HEK293T (cell line): ENCODE results near the gene APOBEC3A.

Experiments
- CTCF ChIA-PET: fragments of 350-600 bp; formaldehyde crosslinking; extraction: SDS; loops from one replicate; lab custom pipeline; 2021; ENCODE audit warnings: antibody characterized with exemption, inconsistent platforms; lab: Yijun Ruan, JAX
- POLR2A ChIA-PET: fragments of 350-600 bp; formaldehyde crosslinking; extraction: SDS; loops from one replicate; lab custom pipeline; 2020; ENCODE audit warnings: antibody characterized with exemption, inconsistent platforms; lab: Yijun Ruan, JAX
- DNase-seq: peaks from one replicate; pipeline ENCODE4 v3.0.0; 2012; ENCODE audit warnings: mixed read lengths; ENCODE audit errors: extremely low spot score
- ARNT ChIP-seq: fragments of 450-650 bp; IDR thresholded peaks from 2 replicates; pipeline ENCODE4 v1.6.1; 2017; ENCODE audit warnings: mild to moderate bottlenecking
- BHLHE40 ChIP-seq: fragments of 450-650 bp; IDR thresholded peaks from 2 replicates; pipeline ENCODE4 v1.6.1; 2016; ENCODE audit warnings: mild to moderate bottlenecking, moderate library complexity, borderline replicate concordance
- CTBP1 ChIP-seq: fragments of 450-650 bp; IDR thresholded peaks from 2 replicates; pipeline ENCODE4 v1.6.1; 2016; ENCODE audit warnings: borderline replicate concordance
- ELF4 ChIP-seq: fragments of 450-650 bp; IDR thresholded peaks from 2 replicates; pipeline ENCODE4 v1.6.1; 2017; ENCODE audit warnings: antibody characterized with exemption
- FOXA1 ChIP-seq: fragments of 450-650 bp; IDR thresholded peaks from 2 replicates; pipeline ENCODE4 v1.6.1; 2016; ENCODE audit warnings: mild to moderate bottlenecking
- FOXK2 ChIP-seq: fragments of 450-650 bp; IDR thresholded peaks from 2 replicates; pipeline ENCODE4 v1.6.1; 2016; ENCODE audit warnings: mild to moderate bottlenecking
- FOXM1 ChIP-seq: fragments of 450-650 bp; IDR thresholded peaks from 2 replicates; pipeline ENCODE4 v1.6.1; 2017; ENCODE audit warnings: mild to moderate bottlenecking, borderline replicate concordance
- HDGF ChIP-seq: fragments of 450-650 bp; IDR thresholded peaks from 2 replicates; pipeline ENCODE4 v1.6.1; 2017; ENCODE audit warnings: antibody characterized with exemption, borderline replicate concordance
- L3MBTL2 ChIP-seq: fragments of 450-650 bp; conservative IDR thresholded peaks from 2 replicates; pipeline ENCODE4 v1.6.1; 2016; ENCODE audit warnings: mild to moderate bottlenecking
- LEF1 ChIP-seq: fragments of 450-650 bp; IDR thresholded peaks from 2 replicates; pipeline ENCODE4 v1.6.1; 2017; ENCODE audit warnings: mild to moderate bottlenecking, borderline replicate concordance
- NFRKB ChIP-seq: fragments of 450-650 bp; IDR thresholded peaks from 2 replicates; pipeline ENCODE4 v1.6.1; 2016; ENCODE audit warnings: mild to moderate bottlenecking, moderate library complexity
- SP1 ChIP-seq: fragments of 450-650 bp; IDR thresholded peaks from 2 replicates; pipeline ENCODE4 v1.6.1; 2017
- SUZ12 ChIP-seq: fragments of 450-650 bp; IDR thresholded peaks from 2 replicates; pipeline ENCODE4 v1.6.1; 2016; ENCODE audit warnings: mild to moderate bottlenecking
- TARDBP ChIP-seq: fragments of 450-650 bp; IDR thresholded peaks from 2 replicates; pipeline ENCODE4 v1.6.1; 2016
- ZNF384 ChIP-seq: fragments of 450-650 bp; IDR thresholded peaks from 2 replicates; pipeline ENCODE4 v1.6.1; 2016
- TF ChIP-seq, protein P1 (sequence below): fragments of 450-650 bp; IDR thresholded peaks from 2 replicates; pipeline ENCODE4 v1.6.1; 2016

The APOBEC3A gene

DNA sequence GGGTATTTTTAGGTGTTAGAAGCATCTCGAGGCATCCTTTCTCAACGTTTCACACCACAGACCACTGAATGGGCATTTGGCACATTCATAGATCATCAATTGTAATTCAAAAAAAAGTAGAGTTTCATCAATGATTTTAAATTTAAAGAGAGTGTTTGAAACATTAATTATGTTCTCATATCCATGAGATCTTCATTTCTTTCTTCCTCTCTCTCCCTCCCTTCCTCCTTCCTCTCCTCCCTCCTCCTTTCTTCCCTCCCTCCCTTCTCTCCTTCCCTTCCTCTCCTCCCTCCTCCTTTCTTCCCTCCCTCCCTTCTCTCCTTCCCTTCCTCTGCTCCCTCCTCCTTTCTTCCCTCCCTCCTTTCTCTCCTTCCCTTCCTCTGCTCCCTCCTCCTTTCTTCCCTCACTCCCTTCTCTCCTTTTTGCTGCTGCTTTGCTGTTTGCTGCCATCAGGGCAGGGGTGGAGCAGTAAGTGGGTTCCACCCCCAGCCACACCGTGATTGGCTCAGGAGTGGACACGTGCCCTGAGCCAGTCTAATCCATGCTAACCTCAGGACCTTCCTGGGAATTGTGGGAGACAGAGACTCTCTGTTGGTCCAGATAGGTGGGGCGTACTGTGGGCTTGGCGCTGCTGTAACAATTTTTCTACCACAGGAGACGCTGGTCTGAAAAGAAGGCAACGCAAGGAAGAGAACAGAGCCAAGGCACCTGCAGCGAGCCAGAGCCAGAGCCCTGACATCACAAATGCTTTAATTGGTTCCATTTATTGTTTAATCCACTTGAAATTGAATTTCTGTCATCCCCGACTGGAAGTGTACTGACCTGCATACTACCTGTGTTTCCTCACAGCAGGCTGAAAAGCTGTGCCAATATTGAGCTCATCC, 33.7 kb upstream of the APOBEC3A start:
- ChIA-PET CTCF (interaction anchor here (0.6 to 1.4 kb wide), 4 partner anchors 49 to 884 kb away, joined by 4 to 7 read pairs (median 5); no protein-coding TSS in a partner anchor), POLR2A (interaction anchor here (1.1 to 1.3 kb wide), 5 partner anchors 15 to 53 kb away, joined by 3 to 6 read pairs (median 4); partner anchors contain the start of gene CBX6)
- peak; percentile 94 for DNase-seq

DNA sequence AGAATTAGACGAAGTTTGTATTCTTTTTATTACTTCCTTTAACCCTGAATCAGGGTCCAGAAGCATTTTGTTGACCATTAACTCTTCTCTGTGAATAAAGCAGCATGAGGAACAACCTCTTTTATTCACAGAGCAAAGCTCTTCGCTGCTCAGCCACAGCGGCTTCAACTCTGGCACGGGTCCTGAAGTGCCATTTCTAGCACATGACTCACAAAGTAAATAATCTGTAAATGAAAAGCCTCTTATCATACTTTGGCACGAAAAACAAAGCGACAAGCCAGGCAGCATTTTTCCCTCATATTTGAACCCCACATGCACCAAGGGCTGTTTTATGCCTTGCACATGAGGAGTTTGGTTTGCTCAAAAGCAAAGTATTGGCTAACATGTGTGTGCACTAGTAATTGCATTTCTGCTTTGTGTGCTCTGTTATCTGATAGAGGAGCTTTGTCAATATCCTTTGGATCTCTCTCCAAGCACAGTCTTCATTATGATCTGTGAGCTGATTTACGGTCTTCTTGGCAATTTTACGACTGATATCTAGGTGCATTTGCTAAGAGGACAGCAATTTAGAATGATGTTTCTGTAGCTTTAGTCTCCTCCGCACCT, 33.0 kb upstream of the APOBEC3A start:
- CTCF ChIA-PET: interaction anchor here (0.6 to 1.4 kb wide), 5 partner anchors 10 to 885 kb away, joined by 3 to 7 read pairs (median 5); no protein-coding TSS in a partner anchor
- POLR2A ChIA-PET: interaction anchor here (1.1 to 1.3 kb wide), 5 partner anchors 14 to 54 kb away, joined by 3 to 6 read pairs (median 4); partner anchors contain the start of gene CBX6
- peak; percentile 43 for DNase-seq
- peak; percentile 80; the same call in 1 of the 2 replicates for TF ChIP-seq L3MBTL2
- TF ChIP-seq, protein P1, sequence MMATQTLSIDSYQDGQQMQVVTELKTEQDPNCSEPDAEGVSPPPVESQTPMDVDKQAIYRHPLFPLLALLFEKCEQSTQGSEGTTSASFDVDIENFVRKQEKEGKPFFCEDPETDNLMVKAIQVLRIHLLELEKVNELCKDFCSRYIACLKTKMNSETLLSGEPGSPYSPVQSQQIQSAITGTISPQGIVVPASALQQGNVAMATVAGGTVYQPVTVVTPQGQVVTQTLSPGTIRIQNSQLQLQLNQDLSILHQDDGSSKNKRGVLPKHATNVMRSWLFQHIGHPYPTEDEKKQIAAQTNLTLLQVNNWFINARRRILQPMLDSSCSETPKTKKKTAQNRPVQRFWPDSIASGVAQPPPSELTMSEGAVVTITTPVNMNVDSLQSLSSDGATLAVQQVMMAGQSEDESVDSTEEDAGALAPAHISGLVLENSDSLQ: peak; percentile 68
- TF ChIP-seq SP1: no peak
- TF ChIP-seq ARNT: peak; percentile 75

More for the DNA sequence above, 33.7 kb upstream of the APOBEC3A start:
- TF ChIP-seq LEF1: no peak
- TF ChIP-seq, protein P1: no peak

DNA sequence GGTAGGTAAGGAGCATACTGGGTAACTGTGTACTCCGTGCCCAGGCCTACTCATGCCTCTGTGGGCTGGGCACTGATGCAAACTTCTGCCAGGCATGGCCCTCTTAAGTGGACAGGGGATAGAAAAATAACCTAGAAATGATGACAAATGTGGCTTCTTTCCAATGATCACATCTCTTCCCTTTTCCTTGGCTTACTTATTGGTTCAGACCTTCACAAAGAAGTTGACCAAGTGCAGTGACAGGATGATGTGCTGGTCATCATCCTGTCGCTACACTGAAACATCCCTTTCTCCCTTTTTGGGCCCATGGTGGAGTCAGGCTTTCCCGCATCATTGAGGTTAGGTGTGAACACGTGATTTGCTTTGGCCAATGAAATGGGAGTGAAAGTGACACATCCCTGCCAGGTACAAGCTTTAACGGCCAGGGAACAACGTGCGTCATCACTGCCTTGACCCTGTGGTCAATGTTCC, 31.8 kb upstream of the APOBEC3A start:
- DNase-seq: no peak
- TF ChIP-seq HDGF (no peak), ZNF384 (no peak)
- ChIA-PET CTCF (interaction anchor here (1.1 kb wide), 1 partner anchor 11 kb away, joined by 3 read pairs; no protein-coding TSS in a partner anchor), POLR2A (no interaction called here)

DNA sequence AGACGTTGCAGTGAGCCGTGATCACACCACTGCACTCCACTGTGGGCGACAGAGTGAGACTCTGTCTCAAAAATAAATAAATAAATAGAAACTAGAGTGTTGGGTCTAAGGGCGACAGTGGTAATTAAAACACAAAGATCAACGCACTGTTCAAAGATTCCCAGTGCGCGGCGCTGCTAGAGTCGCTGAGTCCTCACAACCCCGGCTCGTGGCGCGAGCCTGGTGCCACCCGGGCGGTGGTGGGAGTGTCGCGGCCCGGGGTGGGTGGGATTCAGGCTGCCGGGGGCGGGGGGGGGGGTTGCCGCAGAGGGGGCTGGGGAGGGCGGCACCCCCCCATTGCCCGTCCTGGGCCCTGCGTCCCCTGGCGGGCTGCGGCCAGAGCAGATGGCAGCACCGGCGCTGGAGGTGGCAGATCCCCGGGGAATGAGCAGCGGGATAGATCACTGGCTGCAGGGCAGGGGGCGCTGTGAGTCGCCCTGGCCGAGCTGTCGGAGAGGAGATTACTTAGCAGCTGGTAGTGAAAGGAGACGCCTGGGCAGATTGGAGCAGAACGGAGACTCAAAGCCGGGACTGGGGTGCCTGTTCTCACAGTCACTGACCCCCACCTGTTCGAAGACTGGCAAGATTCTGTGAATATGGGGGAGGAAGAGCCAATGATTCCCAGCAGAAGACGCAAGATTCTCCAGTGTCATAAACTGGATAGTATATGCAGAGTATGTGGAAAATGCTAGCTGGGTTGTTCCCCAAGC, 30.2 kb upstream of the APOBEC3A start:
- ChIA-PET CTCF (interaction anchor here (0.6 to 1.8 kb wide), 4 partner anchors 24 to 92 kb away, joined by 3 to 5 read pairs (median 4); no protein-coding TSS in a partner anchor), POLR2A (interaction anchor here (0.6 to 1.0 kb wide), 2 partner anchors 55 to 56 kb away, joined by 3 read pairs; partner anchors contain the start of gene CBX6)
- no peak for TF ChIP-seq ELF4
- no peak for TF ChIP-seq FOXK2
- TF ChIP-seq, protein P1: no peak
- TF ChIP-seq HDGF: no peak
- no peak for TF ChIP-seq SP1
- no peak for TF ChIP-seq FOXA1
- TF ChIP-seq LEF1: no peak
- TF ChIP-seq TARDBP: no peak
- no peak for TF ChIP-seq CTBP1
- TF ChIP-seq SUZ12: no peak
- no peak for TF ChIP-seq ZNF384
- TF ChIP-seq FOXM1: no peak
- no peak for TF ChIP-seq L3MBTL2
- no peak for TF ChIP-seq NFRKB
- no peak for TF ChIP-seq BHLHE40
- no peak for TF ChIP-seq ARNT
- DNase-seq: peak; percentile 80

DNA sequence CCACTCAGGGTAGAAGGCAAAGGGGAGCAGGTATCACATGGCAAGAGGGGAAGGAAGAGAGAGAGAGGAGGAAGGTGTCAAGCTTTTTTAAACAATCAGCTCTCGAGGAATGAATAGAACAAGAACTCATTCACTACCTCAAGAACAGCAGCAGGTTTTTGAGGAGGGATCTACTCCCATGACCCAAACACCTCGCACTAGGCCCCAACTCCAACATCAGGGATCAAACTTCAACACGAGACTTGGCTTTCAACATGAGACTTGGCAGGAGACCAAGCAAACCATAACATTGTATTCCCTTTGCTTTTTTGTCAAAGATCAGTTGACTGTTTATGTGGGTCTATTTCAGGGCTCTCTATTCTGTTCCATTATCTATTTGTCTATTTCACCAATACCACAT, 26.9 kb upstream of the APOBEC3A start:
- TF ChIP-seq BHLHE40: no peak
- no peak for TF ChIP-seq CTBP1
- no peak for TF ChIP-seq ZNF384
- no peak for TF ChIP-seq NFRKB
- no peak for TF ChIP-seq LEF1
- TF ChIP-seq, protein P1: no peak
- no peak for TF ChIP-seq ELF4
- no peak for TF ChIP-seq FOXM1
- no peak for TF ChIP-seq SP1
- TF ChIP-seq FOXK2: no peak
- no peak for TF ChIP-seq HDGF
- CTCF ChIA-PET: no interaction called here
- POLR2A ChIA-PET: no interaction called here
- DNase-seq: no peak
